Measurements from ENCODE around the gene RNF38.

GRCh38 chr9:36443581-36443980 is 43.5 kb upstream of the RNF38 start:
- TF ChIP-seq CTCF (IDR thresholded peaks at IDR 0.05; ENCODE audit: insufficient read depth, low read depth, low read length) (no peak), EZH2 (IDR thresholded peaks at IDR 0.05; ENCODE audit: insufficient read depth, low read length) (no peak)
